ENCODE data around the gene SIRT2. TPM values are rescaled to one million over a fixed set of nuclear protein-coding genes. Genes with fewer than 3 reads are reported as not detected.

The SIRT2 gene
- total RNA-seq, 4 donors from 2014 or later: 59.6 to 115 (median 74.5) TPM

DNA sequence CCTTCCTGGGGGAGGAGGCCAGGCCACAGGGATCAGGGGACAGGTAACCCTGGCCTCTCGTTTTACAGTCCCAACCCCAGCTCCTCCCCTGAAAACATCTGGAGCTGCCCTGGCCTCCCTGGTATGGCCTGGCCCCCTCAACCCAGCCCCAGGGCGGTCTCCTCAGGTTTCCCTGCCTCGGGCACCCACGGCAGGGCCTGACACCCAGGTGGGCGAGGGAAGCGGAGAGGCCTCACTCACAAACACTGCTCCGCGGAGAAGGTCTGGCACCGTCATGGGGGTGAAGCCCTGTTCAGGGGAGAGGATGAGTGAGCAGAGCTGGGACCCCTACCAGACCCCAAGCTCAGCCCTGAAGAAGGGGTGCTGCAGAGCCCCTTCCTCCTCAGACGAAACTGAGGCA is 19.1 kb upstream of the SIRT2 start:
- TF ChIP-seq CTCF (IDR thresholded peaks at IDR 0.05): no peak

DNA sequence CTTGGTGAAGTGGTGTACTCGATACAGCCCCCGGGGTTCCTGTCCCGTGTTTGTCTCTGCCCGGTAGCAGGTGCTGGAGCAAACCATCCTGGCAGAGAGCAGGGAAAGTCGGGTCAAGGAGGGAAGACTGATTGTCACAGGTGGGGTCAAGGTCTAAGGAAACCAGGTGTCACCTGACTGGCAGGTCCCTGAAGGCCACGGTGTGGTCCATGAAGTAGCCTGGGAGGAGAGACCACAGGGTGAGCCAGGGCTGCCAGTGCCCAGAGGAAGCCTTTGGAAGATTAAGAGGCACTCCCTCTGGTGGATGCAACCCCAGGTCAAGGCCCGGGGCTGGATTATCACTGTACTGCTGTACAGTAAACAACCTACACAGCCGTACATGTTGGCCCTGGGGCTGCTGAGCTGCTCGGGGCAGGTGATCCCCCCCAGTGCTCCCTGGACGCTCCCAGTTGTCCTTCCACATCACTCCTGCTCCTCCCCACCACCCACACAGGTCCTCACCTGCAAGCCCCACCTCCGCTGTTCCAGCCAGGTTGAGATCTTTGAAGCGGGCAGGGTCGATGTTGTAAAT is 18.6 kb upstream of the SIRT2 start:
- TF ChIP-seq CTCF (IDR thresholded peaks at IDR 0.05): no peak

More for the DNA sequence above, 19.1 kb upstream of the SIRT2 start:
- ATAC-seq (ENCODE audit: low FRiP score) (no peak), DNase-seq (ENCODE audit: low spot score) (no peak)

GRCh38 chr19:38917516-38917915 is 18.1 kb upstream of the SIRT2 start:
- ATAC-seq (ENCODE audit: low FRiP score) (no peak), DNase-seq (ENCODE audit: low spot score) (no peak)
- no peak for TF ChIP-seq CTCF (IDR thresholded peaks at IDR 0.05)

More for the DNA sequence above, 18.6 kb upstream of the SIRT2 start:
- no peak for ATAC-seq (ENCODE audit: low FRiP score)
- DNase-seq (ENCODE audit: low spot score): no peak

DNA sequence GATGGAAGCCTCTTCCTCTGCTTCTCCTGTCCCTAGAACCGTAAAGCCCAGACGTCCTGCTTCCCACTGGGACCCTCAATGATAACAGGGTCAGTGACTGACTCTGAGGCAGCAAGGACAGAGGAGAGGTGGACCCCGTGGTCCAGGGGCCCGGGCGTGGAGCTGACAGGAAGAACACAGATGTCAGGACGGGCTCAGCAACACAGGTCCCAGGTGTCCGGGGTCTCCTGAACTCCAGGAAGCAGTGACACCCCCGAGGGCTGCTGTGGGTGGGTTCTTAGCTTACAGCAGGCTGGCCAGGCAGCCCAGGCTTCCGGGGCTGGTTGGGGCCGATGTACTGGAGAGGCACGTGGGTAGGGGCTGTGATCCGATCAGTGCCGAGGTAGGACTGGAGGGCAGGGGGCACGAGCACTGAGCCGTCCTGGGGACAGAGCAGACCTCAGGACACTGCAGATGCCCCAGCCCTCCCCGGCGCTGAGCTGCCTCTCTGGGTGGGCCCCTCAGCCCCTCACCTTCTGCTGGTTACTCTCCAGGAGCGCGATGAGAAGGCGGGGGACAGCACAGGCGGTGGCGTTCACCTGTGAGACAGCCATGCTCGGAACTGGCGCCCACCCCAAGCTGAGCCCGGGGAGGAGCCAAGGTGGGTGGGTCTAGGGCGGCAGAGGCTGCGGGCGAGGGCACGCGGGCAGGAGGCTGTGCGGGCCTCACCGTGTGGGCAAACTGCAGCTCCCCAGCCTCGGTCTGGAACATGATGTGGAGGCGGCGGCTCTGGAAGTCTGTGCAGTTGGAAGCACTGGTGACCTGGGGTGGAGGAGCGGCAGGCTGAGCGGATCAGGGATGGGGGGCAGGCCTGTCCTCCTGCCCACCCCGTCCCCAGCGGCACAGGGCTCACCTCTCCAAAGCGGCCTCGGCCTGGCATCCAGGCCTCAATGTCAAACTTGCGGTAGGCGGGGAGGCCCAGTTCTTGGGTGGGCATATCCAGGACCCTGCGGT is 16.2 kb upstream of the SIRT2 start:
- DNase-seq (ENCODE audit: low spot score): no peak
- no peak for TF ChIP-seq CTCF (IDR thresholded peaks at IDR 0.05)

GRCh38 chr19:38913958-38914357 is 14.5 kb upstream of the SIRT2 start:
- ATAC-seq (ENCODE audit: low FRiP score): no peak
- TF ChIP-seq CTCF (IDR thresholded peaks at IDR 0.05): no peak
- no peak for DNase-seq (ENCODE audit: low spot score)

More for the DNA sequence above, 16.2 kb upstream of the SIRT2 start:
- ATAC-seq (ENCODE audit: low FRiP score): no peak

DNA sequence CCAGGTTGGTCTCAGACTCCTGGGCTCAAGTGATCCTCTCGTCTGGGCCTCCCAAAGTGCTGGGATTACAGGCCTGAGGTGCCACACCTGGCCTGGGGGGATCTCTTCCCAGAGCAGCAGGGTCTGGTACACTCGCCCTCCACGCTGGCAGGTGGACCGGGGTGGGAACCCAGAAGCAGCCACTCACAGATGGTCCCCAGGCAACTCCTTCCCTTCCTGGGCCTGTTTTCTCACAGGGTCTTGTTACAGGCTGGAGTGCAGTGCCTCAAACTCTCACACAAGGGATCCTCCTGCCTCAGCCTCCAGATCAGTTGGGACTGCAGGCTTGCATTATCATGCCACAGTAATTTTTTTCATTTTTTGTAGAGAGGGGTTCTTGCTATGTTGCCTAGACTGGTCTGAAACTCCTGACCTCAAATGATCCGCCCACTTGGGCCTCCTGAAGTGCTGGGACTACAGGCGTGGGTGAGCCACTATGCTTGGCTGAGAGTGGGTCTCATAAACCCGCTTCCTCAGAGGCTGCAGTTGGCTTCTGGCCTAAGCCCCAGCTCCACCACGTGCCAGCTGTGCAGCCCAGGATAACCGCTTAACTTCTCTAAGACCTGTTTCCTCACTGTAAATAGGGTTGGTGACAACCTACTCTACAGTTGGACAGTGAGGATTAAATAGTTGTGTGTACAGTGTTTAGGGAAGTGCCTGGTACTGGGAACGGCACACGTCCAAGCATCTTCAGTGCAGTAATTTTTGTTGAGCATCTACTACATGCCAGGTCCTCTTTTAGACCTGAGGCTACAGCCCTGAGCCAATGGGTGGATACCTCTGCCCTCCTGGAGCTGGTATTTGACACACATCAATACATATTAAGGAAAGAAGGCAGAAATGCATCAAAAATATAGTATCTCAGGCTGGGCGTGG is 13.4 kb upstream of the SIRT2 start:
- no peak for TF ChIP-seq CTCF (IDR thresholded peaks at IDR 0.05)
- DNase-seq (ENCODE audit: low spot score) (no peak), ATAC-seq (ENCODE audit: low FRiP score) (no peak)

All from omental fat pad (tissue), 4 donors.